Measurements from ENCODE around the gene CTNNBIP1. TPM values are rescaled to one million over a fixed set of nuclear protein-coding genes. Genes with fewer than 3 reads are reported as not detected.

CTNNBIP1 gene
- total RNA-seq = 27.5 and 27.9 TPM in 2 replicates

GRCh38 chr1:9910076-9910422, at the start of gene CTNNBIP1:
CTNNBIP1 (minus strand) TSS chr1:9910269; CDS start chr1:9872064, 38,205 bp downstream.

GRCh38 chr1:9942939-9943788, 33.1 kb upstream of the CTNNBIP1 start, which contains the start of the genes LZIC and NMNAT1:
LZIC (minus strand) TSS chr1:9943391; CDS start chr1:9936619, 6,772 bp downstream.
NMNAT1 (plus strand) TSS chr1:9943475; CDS start chr1:9972074, 28,599 bp downstream.

GRCh38 chr1:9823943-9824701, 85.9 kb downstream of the CTNNBIP1 start, which contains the start of gene CLSTN1:
CLSTN1 (minus strand) TSS chr1:9823965; CDS start chr1:9823733, 232 bp downstream.

Other genes with a start within 250 kb of the CTNNBIP1 start
- 41.9 and 45.0 TPM in 2 replicates for gene CLSTN1, start 86.3 kb downstream of the CTNNBIP1 start, total RNA-seq
- 14.7 and 23.0 TPM in 2 replicates for gene LZIC, start 33.1 kb upstream of the CTNNBIP1 start, total RNA-seq
- gene NMNAT1, start 33.2 kb upstream of the CTNNBIP1 start, total RNA-seq = 8.0 and 8.1 TPM in 2 replicates
- gene RBP7, start 87.0 kb upstream of the CTNNBIP1 start, total RNA-seq = not detected in 2 replicates
- 26.2 and 30.5 TPM in 2 replicates for gene UBE4B, start 122.7 kb upstream of the CTNNBIP1 start, total RNA-seq

Data from bronchus fibroblast of lung (primary cell).